ENCODE measurements around the gene PITPNM1. TPM values are rescaled to one million over a fixed set of nuclear protein-coding genes. Genes with fewer than 3 reads are reported as not detected.

PITPNM1 gene
- total and polyA plus RNA-seq, 2 donors (not counting 1 experiment from before 2014, with no cell fraction given): 4.7 to 10.2 TPM

DNA sequence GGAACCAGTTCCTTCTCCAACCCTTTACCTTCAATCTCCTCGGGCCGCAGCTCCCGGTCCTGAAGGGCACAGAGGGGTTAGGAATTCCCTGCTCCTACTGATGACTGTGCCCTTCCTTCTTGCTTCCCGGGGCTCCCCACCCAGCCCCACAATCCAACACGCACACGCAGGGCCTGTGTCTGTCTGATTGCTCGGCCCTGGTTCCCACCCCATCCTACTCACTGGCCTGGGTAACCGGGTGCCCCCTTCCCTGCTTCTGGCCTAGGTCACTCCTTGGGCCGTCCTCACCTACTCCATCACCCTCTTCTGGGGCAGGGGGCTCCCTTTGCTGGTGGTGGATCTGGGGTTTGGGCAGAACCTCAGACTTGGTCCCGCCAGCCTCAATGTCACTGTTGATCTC, 16.8 kb upstream of the PITPNM1 start:
- Histone ChIP-seq H2AFZ (ENCODE audit: low read length) (no peak overlapping the region), H3K27ac (ENCODE audit: insufficient read depth, low read length) (no peak overlapping the region), H3K9me3 (ENCODE audit: control insufficient read depth, insufficient read depth, low read depth, low read length) (no peaks in the 10 kb centered on the region), H3K4me1 (ENCODE audit: control insufficient read depth, extremely low read depth, insufficient read depth, low read length) (no peaks in the 10 kb centered on the region), H3K4me2 (ENCODE audit: extremely low read depth, insufficient read depth, low read length) (no peak overlapping the region), H3K4me3 (replicated peaks in 1 of 4; ENCODE audit: control extremely low read depth in 1 of 4, insufficient read depth in 1 of 4, low read depth in 3 of 4, low read length in 4 of 4) (no peak overlapping the region), H3K27me3 (ENCODE audit: control insufficient read depth, insufficient read depth, low read length) (peaks cover 4% of the 10 kb centered on the region), H3K79me2 (ENCODE audit: control insufficient read depth, insufficient read depth, low read length) (no peaks in the 10 kb centered on the region), H4K20me1 (ENCODE audit: control insufficient read depth, extremely low read depth, insufficient read depth, low read length) (no peaks in the 10 kb centered on the region), H3K9ac (ENCODE audit: insufficient read depth, low read length) (no peak overlapping the region), H3K36me3 (ENCODE audit: control insufficient read depth, insufficient read depth, low read length) (no peaks in the 10 kb centered on the region)
- TF ChIP-seq EZH2 (IDR thresholded peaks at IDR 0.05; ENCODE audit: low read length, missing control alignments): no peak
- TF ChIP-seq, protein P1, sequence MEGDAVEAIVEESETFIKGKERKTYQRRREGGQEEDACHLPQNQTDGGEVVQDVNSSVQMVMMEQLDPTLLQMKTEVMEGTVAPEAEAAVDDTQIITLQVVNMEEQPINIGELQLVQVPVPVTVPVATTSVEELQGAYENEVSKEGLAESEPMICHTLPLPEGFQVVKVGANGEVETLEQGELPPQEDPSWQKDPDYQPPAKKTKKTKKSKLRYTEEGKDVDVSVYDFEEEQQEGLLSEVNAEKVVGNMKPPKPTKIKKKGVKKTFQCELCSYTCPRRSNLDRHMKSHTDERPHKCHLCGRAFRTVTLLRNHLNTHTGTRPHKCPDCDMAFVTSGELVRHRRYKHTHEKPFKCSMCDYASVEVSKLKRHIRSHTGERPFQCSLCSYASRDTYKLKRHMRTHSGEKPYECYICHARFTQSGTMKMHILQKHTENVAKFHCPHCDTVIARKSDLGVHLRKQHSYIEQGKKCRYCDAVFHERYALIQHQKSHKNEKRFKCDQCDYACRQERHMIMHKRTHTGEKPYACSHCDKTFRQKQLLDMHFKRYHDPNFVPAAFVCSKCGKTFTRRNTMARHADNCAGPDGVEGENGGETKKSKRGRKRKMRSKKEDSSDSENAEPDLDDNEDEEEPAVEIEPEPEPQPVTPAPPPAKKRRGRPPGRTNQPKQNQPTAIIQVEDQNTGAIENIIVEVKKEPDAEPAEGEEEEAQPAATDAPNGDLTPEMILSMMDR (conservative IDR thresholded peaks at IDR 0.05 in 1 of 2, IDR thresholded peaks at IDR 0.05 in 1 of 2; ENCODE audit: low read depth in 1 of 2, low read length in 2 of 2): no peak
- no peak for DNase-seq (ENCODE audit: low read depth in 2 of 2)

- Histone ChIP-seq H3K79me2 (ENCODE audit: control insufficient read depth, insufficient read depth, low read length) (no peaks in the 10 kb centered on the region), H3K9ac (ENCODE audit: insufficient read depth, low read length) (no peak overlapping the region), H3K4me1 (ENCODE audit: control insufficient read depth, extremely low read depth, insufficient read depth, low read length) (no peaks in the 10 kb centered on the region), H3K4me3 (replicated peaks in 1 of 4; ENCODE audit: control extremely low read depth in 1 of 4, insufficient read depth in 1 of 4, low read depth in 3 of 4, low read length in 4 of 4) (no peak overlapping the region), H4K20me1 (ENCODE audit: control insufficient read depth, extremely low read depth, insufficient read depth, low read length) (no peaks in the 10 kb centered on the region), H3K4me2 (ENCODE audit: extremely low read depth, insufficient read depth, low read length) (no peak overlapping the region), H3K36me3 (ENCODE audit: control insufficient read depth, insufficient read depth, low read length) (no peaks in the 10 kb centered on the region), H3K27ac (ENCODE audit: insufficient read depth, low read length) (no peak overlapping the region), H3K27me3 (ENCODE audit: control insufficient read depth, insufficient read depth, low read length) (peaks cover 5% of the 10 kb centered on the region), H3K9me3 (ENCODE audit: control insufficient read depth, insufficient read depth, low read depth, low read length) (no peaks in the 10 kb centered on the region), H2AFZ (ENCODE audit: low read length) (no peak overlapping the region)
- no peak for DNase-seq (ENCODE audit: low read depth in 2 of 2)
- TF ChIP-seq EZH2 (IDR thresholded peaks at IDR 0.05; ENCODE audit: low read length, missing control alignments): no peak
- TF ChIP-seq, protein P1 (conservative IDR thresholded peaks at IDR 0.05 in 1 of 2, IDR thresholded peaks at IDR 0.05 in 1 of 2; ENCODE audit: low read depth in 1 of 2, low read length in 2 of 2): no peak
These were observed 16.0 kb upstream of the PITPNM1 start for GRCh38 chr11:67520856-67521824.

GRCh38 chr11:67519726-67520125, 14.6 kb upstream of the PITPNM1 start:
- H3K27ac ChIP-seq (ENCODE audit: insufficient read depth, low read length): no peak overlapping the region

More at GRCh38 chr11:67519726-67520125, 14.6 kb upstream of the PITPNM1 start:
- Histone ChIP-seq H2AFZ (ENCODE audit: low read length) (no peak overlapping the region), H3K79me2 (ENCODE audit: control insufficient read depth, insufficient read depth, low read length) (no peaks in the 10 kb centered on the region), H3K4me2 (ENCODE audit: extremely low read depth, insufficient read depth, low read length) (no peak overlapping the region), H3K36me3 (ENCODE audit: control insufficient read depth, insufficient read depth, low read length) (no peaks in the 10 kb centered on the region), H3K27me3 (ENCODE audit: control insufficient read depth, insufficient read depth, low read length) (peaks cover 10% of the 10 kb centered on the region), H3K4me1 (ENCODE audit: control insufficient read depth, extremely low read depth, insufficient read depth, low read length) (no peaks in the 10 kb centered on the region), H3K9ac (ENCODE audit: insufficient read depth, low read length) (no peak overlapping the region), H3K9me3 (ENCODE audit: control insufficient read depth, insufficient read depth, low read depth, low read length) (no peaks in the 10 kb centered on the region), H3K4me3 (replicated peaks in 1 of 4; ENCODE audit: control extremely low read depth in 1 of 4, insufficient read depth in 1 of 4, low read depth in 3 of 4, low read length in 4 of 4) (no peak overlapping the region), H4K20me1 (ENCODE audit: control insufficient read depth, extremely low read depth, insufficient read depth, low read length) (no peaks in the 10 kb centered on the region)
- DNase-seq (ENCODE audit: low read depth in 2 of 2): no peak
- TF ChIP-seq, protein P1 (conservative IDR thresholded peaks at IDR 0.05 in 1 of 2, IDR thresholded peaks at IDR 0.05 in 1 of 2; ENCODE audit: low read depth in 1 of 2, low read length in 2 of 2): no peak
- no peak for TF ChIP-seq EZH2 (IDR thresholded peaks at IDR 0.05; ENCODE audit: low read length, missing control alignments)

Data from fibroblast of lung (primary cell).